A172 (cell line): ENCODE measurements around the gene AK8. TPM values are rescaled to one million over a fixed set of nuclear protein-coding genes. Genes with fewer than 3 reads are reported as not detected.

ENCODE experiments used
- DNase-seq: peaks from one replicate; pipeline ENCODE4 v3.0.0-alpha.2; 2015; ENCODE audit warnings: low spot score
- total RNA-seq: library from RNA; depleted of rRNA; stranded (reverse); fragments of >200 nt; shearing (Covaris generic); gene quantifications from 2 replicates; pipeline ENCODE4 v1.2.3, GENCODE V29; 2014

AK8 gene
- total RNA-seq, 1 experiment from 2014 or later = 0.90 TPM

DNA sequence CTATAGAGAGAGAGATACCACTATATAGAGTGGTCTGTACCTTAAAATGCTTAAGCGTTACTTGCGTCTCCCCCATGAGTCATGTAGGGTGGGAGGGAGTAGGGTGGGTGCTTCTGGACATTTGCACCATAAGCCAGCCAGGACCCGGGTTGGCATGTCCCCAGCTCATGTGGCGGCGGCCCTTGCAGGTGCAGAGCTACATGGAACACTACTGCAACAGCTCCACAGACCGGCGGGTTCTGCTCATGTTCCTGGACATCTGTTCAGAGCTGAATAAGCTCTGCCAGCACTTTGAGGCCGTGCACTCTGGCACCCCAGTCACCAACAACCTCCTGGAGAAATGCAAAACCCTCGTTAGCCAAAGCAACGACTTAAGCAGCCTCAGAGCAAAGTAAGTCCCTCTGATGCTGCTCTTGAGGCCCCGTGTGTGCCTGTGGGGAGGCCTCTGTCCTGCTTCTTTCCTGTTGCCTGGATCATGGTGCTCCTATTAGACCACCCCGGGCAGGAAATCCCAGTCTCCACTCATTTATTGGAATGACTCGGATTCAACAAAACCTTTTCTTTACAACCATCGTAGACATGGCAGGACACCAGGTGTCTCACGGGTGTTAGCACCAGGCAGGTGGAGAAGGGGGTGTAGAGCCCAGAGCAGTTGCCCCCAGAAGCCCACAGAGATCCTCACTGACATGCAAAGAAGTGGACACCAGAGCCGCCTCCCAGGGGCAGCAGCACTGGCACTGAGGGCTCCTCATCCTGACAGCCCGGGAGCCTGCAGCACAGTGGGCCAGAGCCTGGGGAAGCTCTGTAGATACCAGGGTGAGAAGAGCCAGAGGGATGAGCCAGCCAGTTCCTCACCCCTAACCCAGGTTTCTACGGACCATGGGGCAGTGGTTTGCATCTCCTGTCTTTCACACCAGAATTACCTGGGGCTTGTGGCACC lies 9.4 kb upstream of the AK8 start:
- no peak for DNase-seq

DNA sequence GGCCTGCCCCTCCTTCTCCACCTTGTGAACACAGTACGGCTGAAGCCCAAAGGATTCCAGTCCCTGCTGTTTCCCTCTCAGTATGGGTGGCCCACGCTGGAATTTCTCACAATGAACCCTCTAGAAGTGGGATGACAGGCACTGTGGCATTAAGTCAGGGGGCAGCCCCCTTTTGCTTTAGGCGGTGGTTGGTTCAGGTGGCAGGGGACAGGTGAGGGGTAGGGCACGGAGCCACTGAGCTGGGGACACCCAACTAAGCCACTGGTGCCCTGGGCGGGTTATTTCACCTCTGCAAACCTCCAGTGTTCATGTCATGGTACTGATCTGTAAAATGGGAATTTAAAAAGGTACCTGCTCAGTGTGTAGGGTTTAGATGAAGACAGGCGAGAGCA lies 8.2 kb upstream of the AK8 start:
- DNase-seq = no peak

DNA sequence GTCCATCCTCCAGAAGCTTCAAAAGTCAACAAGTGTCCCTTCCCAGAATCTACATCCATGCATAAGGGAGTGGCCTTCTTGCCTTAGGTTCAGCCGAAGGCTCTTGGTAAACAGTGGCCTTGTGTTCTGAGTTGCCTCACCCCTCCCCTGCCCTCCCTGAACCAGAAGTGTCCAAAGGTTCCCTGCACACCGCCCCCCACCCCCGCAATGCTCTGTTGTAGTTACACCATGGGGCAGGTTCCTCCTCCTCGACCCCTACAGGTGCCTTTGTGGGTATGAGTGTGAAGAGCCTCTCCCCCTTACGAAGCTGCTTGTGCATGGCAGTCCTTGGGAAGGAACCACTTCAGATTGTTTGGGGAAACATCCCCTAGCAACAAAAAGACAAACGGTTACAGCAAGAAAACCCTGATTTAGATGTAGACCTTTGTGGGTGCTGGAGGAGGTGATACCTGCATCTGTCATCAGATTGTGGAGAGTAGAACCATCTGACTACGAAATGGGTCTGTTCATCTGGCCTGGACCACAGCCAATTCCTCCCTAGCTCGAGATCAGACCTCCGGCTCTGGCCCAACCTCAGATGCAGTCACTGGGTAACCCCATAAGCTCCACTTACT lies 7.7 kb upstream of the AK8 start:
- DNase-seq = no peak

DNA sequence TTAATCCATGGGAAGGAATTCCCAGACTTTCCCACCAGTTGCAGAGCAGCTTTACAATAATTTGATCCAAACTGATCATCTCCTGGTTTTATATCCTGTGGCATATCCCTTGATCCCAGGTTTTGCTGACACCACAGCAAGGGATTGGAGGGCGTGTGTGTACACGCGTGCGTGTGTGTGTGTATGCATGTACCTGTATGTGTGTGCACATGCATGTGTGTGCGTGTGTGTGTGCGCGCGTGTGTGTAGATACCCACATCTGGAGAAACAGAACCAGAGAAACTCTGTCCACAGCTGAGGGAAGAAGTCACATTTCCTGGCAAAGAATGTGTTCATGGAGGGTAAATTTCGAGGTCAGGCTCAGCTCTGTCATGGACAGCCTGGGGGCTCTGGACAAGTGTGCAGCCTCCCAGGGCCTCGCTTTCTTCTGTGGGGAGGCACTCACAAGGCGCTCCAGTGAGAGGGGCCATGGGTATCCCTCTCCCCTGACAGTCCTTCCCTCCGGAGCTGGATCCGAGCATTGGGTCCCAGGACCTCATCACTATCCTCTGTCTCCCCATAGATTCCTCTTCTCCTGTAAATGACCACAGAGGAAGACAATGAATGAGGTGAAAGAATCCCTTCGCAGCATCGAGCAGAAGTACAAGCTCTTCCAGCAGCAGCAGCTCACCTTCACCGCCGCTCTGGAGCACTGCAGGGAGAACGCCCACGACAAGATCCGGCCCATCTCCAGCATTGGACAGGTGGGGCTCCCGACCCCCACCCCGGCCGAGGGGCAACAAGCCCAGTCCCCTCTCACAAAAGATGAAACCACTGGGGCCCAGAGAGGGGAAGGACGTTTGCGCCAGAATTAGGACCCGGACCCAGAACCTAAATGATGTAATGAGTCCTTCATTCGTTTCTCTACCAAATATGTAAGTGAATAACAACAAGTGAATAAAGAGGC lies 5.5 kb upstream of the AK8 start:
- no peak for DNase-seq

DNA sequence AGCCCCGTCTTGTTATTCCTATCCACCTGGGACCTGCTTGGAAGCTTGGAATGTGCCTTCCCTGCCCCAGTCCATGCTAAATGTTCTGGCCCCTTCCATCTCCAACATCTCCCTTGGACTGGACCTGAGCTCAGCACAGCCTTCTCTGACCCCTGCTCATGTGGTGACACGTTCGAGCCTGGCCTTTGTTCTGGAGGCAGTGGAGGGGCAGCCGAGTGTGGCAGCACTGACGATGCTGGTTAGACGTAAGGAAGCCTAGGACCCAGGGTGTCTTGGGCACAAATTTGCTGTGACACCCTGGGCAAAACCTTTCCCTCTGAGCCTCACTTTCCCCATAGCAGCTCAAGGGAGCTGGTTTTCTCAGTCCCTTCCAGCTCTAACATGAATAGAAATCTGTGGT lies 4.5 kb upstream of the AK8 start:
- DNase-seq = no peak

DNA sequence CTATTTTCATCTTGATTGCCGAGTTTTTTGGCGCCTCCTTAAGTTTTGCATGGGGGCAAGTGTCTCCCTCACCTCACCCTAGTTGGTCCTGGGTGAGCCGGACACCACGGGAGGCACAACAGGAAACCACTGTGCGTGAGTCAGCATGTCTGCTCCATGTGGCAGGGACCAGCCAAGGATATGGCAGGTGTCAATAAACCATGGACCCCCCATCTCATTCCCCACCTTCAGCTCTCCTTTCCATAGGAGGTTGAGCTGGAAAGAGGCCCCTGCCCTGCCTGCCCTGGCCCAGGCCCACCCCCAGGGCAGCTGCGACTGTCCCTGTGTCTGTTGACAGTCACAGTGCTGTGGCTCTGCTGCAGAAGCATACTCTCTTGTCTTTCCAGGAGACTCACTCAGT lies 3.7 kb upstream of the AK8 start:
- peak; percentile 13 for DNase-seq

DNA sequence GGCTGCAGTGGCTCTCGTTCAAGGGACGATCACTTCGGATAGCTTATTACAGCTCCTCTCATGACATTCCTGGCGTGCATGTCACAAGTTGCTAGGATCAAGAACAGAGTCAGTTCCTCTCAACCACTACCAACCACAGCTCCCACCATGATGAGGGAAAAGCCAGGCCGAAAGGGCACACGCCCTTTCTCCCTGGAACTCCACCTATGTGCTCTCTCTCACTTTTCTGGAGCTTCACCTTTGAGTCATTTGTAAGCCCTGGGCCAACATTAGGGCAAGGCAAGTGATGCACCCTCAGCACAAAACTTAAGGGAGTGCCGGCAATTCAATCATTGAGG lies 2.2 kb upstream of the AK8 start:
- no peak for DNase-seq

DNA sequence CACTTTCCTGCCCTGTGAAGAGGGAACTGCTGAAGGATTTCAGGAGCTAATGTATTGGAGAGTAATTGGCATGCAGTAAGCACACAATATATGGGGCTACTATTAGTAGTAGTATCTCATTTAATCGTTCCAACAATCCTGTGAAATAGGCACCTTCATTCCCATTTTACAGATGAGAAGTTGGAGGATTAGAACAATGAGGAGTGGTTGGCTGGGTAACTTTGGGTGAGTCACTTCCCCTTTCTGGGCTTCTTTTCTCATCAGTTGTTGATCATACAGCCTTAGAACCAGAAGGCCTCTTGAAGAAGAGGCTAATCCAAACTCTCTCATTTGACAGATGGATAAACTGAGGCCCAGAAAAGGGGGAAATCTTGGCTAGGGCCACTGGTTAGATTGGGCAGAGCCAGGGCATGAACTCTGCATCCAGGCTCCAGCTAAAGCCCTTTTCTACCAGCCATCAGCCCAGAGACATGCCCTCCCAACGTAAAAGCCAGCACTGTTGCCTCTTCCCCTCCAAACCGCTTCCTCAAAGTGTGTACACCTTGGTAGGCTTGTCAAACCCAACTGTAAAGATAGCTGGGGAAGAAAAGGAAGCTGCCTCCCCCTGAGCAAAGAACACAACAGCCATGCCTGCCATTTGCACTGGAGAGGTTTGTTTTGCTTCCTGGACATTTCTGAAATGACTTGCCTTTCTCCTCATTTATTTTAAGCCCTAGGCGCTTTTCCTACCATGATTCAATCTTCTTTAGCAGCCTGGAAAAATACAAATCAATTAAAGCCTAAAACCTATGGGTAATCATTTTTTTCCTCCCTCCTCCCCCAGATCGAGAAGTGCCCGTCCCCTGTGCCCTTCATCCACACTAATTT lies 1.6 kb upstream of the AK8 start:
- DNase-seq = no peak

DNA sequence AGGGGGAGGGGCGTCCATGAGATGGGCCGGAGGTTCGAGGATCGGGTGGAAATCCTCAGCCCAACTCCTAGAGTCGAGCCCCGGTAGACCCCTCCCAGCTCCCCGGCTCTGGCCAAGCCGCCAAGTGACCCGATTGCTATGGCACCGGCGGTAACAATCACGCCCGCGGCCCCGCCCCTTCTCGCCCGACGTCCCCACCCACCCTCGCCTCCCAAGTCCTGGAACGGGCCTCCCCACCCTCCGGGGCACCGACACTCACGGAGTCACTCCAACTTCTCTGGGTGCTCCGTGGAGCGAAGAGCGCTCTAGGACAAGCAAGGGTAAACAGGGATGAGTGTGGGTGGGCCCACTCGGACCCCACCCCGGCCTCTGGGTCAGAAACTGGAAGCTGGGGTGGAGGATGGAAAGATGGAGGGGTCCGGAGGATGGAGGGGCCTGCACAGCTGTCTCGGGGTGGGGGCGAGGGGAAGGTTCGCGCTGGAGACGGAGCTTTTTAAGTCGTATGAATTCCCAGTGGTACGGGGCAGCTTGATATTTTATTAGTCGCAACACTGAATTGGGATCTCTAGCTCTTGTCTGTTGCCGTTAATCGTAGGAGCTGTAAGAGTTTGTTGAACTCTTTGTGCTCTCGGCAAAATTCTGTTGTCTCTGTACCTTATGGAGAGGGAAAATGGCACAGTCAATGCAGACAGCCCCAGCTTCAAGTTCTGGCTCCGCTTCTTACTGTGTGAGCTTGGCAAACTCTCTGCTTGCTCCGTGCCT lies 792 bp upstream of the AK8 start, which contains the start of gene SPACA9:
SPACA9 (plus strand) TSS at position 204 of the 762 bp plus-strand sequence. CDS start 5,050 bp downstream, outside the sequence.
- DNase-seq = peak; percentile 44

DNA sequence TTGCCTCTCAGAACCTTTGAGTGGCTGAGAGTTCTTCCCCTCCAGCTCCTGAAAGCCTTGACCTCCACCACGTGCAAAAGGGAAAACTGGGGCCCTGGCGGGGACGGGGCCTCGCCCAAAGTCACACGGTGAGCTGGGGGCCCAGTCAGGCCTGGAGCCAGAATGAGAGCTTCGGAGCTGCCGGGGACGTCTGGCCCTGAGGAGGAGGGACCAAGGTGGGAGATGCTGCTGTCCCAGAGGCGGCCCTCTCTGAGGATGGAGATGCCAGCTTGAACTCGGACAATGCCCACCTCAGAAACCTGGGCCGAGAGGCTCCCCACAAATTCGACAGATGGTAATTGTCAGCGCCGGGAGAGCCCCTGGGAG lies 643 bp downstream of the AK8 start:
- no peak for DNase-seq

DNA sequence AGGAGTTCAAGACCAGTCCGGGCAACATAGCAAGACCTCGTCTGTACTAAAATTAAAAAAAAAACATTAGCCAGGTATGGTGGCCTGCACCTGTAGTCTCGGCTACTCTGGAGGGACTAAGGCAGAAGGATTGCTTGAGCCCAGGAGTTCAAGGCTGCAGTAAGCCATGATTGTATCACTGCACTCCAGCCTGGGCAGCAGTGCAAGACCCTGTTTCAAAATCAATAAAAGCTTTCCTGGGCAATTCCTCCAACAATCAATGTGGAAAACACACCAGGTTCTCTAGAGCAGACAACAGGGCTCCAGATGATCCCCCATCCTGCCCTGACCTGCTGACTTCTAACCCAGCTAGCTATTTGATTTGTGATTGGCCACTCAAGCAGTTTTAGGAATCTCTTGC lies 1.2 kb downstream of the AK8 start:
- no peak for DNase-seq

DNA sequence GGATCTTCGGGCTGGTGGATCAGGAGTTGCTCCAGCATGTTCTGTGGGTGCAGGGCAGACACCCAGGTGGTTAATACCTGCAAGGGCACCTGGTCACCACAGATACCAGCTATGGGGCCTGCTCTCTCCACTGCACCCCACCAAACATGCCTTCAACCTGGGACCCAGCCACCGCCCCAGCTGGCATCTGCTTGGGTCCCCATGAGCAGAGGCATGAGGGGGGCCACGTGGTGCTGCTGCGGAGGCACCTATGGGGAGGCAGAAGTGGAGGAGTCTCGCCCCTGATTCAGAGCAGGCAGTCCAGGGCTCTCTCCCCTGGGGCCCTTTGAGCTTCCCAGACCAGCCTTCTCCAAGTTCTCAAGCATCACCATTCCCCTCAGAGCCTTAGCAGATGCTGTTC lies 2.9 kb downstream of the AK8 start:
- DNase-seq = no peak

DNA sequence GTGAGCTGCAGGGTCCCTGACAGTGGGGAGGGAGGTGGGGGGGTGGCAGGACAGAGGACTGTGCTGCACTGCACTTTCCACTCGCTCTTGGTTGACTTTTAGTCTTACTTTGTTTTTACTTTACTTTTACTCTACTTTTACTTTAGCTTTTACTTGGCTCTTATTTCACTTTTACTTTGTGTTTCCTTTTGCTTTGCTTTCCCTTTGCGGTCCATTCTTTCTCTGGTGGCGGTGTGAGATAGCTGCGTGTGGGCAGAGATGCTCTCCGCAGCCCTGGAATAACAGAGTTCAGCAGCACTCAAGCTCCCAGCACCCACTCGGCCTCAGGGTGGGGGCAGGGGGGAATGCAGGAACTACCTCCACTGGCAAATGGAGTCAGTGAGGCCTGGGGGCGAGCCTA lies 4.7 kb downstream of the AK8 start:
- no peak for DNase-seq

DNA sequence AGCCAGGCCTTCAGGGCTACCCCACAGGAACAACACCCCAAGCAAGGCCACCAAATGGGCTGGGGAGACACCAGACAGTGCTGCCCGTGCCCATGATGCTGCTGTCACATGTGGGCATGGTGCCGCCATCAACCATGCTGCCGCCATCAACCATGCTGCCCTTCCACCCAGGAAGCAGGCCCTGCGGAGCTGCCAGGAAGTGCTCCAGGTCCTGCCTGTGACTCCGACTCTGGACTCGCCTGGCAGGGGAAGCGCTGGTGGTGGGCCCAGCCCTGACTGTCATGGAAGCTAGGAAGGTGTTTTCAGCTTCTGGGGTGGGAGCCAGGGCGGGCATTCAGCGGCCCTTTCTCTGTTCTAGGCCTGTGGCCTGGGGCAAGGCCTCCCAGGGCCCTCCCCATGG lies 8.8 kb downstream of the AK8 start:
- DNase-seq = no peak

DNA sequence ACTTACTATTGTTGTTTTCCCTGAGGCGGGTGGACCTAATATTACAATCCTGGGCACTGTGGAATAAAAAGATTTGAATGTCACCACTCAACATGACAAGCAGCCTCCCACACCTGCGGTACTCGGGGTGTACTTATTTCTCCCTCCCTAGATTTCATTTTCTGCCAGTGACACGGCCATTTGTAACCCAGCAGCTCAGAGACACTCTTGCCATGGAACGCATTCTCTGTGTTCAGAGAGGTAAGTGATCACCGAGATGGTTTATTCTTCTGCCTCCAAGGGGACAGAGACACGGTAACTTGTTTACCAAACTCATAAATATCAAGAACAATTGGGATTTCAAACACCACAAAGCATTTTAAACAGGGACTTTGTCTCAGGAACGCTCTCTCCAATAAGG lies 11.2 kb downstream of the AK8 start:
- DNase-seq = no peak

DNA sequence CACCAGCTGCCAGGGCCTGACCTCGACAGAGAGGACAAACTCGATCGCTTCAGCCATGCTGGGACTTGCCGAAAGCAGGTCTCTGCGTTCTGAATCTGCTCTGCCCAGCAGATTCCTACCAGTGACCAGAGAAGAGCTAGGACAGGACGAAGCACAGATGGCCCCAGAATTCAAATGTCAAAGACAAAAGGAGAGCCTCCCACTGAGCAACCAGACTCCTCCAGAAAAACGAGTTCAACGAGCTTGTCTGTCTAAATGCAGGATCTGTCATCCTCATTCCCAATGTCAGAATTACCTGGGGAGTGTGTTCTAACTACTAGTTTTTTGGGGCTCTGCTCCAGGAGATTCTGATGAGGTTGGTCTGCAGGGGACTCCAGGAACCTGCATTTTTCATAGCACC lies 13.4 kb downstream of the AK8 start:
- no peak for DNase-seq

DNA sequence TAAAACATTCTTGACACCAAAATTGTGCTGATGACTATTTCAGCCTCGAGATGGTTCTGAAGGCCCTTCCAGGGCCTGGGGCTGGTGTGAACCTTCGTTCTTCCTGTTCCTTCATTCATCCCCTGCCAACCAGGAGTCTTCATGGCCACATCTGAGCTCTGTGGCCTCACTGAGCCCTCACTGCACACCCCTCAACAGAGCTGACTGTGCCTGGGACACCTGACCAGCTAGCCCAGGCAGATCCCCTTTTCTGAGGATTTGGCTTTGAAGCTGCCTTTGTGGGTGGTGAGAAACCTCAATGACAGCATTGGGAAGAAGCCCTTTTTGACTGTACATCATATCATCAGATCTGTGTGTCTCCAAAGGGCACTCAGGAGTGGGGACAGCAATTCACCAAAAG lies 13.8 kb downstream of the AK8 start:
- DNase-seq = no peak

DNA sequence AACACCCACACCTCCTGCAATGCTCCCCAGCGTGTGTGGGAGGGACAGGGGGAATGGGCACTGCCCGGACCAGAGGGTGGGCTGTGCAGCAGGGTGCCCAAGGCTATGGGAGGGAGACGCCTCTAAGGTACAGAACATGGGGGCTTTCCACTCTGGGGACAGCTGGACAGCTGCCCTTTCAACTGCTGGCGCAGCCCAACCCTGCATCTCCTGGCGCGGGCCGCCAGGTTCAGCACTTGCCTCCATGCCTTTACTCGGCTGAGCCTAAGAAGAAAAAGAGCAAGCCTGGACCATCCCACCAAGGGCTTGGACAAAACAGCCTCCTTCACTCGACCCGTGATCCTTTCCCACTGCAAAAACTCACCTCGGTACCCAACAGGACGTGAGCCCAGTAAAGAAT lies 15.0 kb downstream of the AK8 start:
- no peak for DNase-seq

DNA sequence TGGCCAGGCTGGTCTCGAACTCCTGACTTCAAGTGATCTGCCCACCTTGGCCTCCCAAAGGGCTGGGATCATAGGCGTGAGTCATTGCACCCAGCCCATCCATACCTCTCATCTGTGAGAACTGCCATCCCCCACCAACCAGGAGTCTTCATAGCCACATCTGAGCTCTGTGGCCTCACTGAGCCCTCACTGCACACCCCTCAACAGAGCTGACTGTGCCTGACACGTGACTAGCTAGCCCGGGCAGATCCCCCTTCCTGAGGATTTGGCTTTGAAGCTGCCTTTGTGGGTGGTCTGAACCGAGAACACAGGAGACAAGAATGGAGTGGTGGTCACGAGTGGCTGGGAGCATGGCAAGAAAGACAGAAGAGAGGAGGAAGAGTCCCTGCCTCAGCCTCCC lies 15.6 kb downstream of the AK8 start:
- no peak for DNase-seq

DNA sequence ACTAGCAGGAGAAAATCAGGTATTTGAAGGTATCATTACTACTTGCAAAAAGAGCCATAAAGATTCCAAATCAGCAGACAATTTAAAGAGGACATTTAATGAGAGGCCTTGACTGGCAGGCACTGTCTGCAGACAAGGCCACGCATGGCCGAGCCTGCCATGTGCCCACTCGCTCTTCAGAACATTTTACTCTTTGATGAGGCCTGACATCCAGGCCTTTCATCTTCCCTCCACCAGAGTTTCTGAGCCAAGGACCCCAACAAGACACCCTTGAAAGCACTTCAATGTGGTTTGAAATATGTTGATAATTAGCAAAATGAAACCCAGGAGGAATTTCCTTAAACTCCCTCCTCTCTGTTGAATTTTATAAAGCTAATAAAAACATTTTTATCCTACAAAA lies 16.4 kb downstream of the AK8 start:
- DNase-seq = no peak

DNA sequence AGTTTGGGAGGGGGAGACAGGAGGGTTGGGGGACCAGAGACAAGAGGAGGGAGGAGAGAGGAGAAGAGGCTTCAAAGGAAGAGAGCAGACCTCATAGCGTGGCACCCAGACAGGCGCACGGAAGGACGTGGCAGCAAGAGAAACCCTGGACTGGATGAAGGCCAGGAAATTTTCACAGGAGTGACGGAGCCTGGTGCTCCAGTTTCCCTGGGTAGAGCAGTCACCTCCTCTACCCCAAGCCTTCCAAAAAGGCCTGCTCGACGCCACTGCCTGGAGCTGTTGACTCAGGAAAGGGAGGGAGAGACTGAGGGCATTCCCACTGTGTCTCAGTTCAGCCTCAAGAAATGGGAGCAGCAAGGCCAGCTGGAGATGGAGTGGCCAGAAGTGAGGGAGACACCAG lies 19.3 kb downstream of the AK8 start:
- DNase-seq = no peak
